DND-41 (cell line): ENCODE data around the gene COQ5.
"Not testable (repeated sequence)": the region's sequence is repeated elsewhere in the genome, so short reads cannot be mapped to it uniquely, and the experiment has no call there.

Experiments
- ATAC-seq: fragments of 200-7000 bp; cut with Tn5 transposase; 3 replicates; pipeline ENCODE4 v1.9.1; 2021; ENCODE audit warnings: low read depth; ENCODE audit not compliant: insufficient read depth
- DNase-seq: peaks from one replicate; pipeline ENCODE4 v3.0.0-alpha.2; 2020
- H2AFZ ChIP-seq: 2 replicates; pipeline ENCODE4 v1.6.0; 2012; ENCODE audit warnings: low read depth, low read length
- H3K27ac ChIP-seq: 2 replicates; pipeline ENCODE4 v1.5.1; 2012; ENCODE audit warnings: low read length, inconsistent platforms
- H3K27me3 ChIP-seq: fragments of 200-600 bp; sonication (generic); 2 replicates; pipeline ENCODE4 v1.6.0; 2012; ENCODE audit warnings: low read length, mild to moderate bottlenecking, inconsistent platforms; ENCODE audit not compliant: insufficient read depth, poor library complexity
- H3K36me3 ChIP-seq: 2 replicates; pipeline ENCODE4 v1.5.1; 2012; ENCODE audit warnings: low read length, inconsistent platforms; ENCODE audit not compliant: insufficient read depth
- H3K4me1 ChIP-seq: 2 replicates; pipeline ENCODE4 v1.5.1; 2012; ENCODE audit warnings: mild to moderate bottlenecking, low read length; ENCODE audit not compliant: insufficient read depth
- H3K4me2 ChIP-seq: 2 replicates; pipeline ENCODE4 v1.6.0; 2012; ENCODE audit warnings: mild to moderate bottlenecking, moderate library complexity, low read length, inconsistent platforms; ENCODE audit not compliant: insufficient read depth
- H3K4me3 ChIP-seq, 2 experiments: fragments of 200-600 bp in 1 of 2; shearing (Covaris generic) in 1 of 2; 2 replicates each; pipeline ENCODE4 v1.5.1; 2012 to 2016; ENCODE audit warnings: inconsistent platforms in 2 of 2, low read length in 2 of 2, mild to moderate bottlenecking in 2 of 2, low read depth in 1 of 2, moderate library complexity in 1 of 2
- H3K79me2 ChIP-seq: 2 replicates; pipeline ENCODE4 v1.6.0; 2012; ENCODE audit warnings: low read length, inconsistent platforms; ENCODE audit not compliant: insufficient read depth
- H3K9ac ChIP-seq: 2 replicates; pipeline ENCODE4 v1.6.0; 2012; ENCODE audit warnings: low read depth, mild to moderate bottlenecking, inconsistent platforms, low read length, moderate library complexity
- H3K9me3 ChIP-seq: 2 replicates; pipeline ENCODE4 v1.5.1; 2012; ENCODE audit warnings: low read length, moderate library complexity, mild to moderate bottlenecking, inconsistent platforms; ENCODE audit not compliant: insufficient read depth, severe bottlenecking
- H4K20me1 ChIP-seq: 2 replicates; pipeline ENCODE4 v1.6.0; 2012; ENCODE audit warnings: low read length; ENCODE audit not compliant: insufficient read depth
- EZH2 ChIP-seq: IDR thresholded peaks from 3 replicates; pipeline ENCODE4 v1.6.1; 2012; ENCODE audit warnings: borderline replicate concordance, low read depth, mild to moderate bottlenecking, moderate library complexity, low read length, inconsistent platforms; ENCODE audit not compliant: severe bottlenecking
- TF ChIP-seq, protein P1 (sequence below): IDR thresholded peaks from 2 replicates; pipeline ENCODE4 v1.5.1; 2012; ENCODE audit warnings: borderline replicate concordance, low read length, moderate library complexity, mild to moderate bottlenecking; ENCODE audit not compliant: poor library complexity, severe bottlenecking; ENCODE audit errors: extremely low read depth

COQ5 gene

DNA sequence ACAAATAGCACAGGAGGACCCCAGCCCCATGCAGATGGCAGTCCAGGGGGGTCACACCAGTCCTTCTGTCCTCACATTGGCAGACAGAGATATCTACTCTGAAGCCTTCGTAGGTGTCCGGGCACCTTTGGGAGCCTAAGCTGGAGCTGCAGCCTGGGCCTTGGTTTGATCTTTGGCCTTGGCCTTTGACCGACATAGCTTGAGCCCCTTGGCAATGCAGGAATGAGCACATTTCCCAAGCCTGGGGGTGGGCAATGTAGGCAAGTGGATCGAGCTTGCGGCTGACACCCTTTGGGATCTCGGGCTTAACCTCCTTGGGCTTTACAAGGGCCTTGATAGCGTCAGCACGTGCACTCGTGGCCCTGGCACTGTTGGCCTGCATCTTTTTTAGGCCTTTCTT is 6.4 kb downstream of the COQ5 start:
- TF ChIP-seq EZH2 = no peak
- TF ChIP-seq, protein P1, sequence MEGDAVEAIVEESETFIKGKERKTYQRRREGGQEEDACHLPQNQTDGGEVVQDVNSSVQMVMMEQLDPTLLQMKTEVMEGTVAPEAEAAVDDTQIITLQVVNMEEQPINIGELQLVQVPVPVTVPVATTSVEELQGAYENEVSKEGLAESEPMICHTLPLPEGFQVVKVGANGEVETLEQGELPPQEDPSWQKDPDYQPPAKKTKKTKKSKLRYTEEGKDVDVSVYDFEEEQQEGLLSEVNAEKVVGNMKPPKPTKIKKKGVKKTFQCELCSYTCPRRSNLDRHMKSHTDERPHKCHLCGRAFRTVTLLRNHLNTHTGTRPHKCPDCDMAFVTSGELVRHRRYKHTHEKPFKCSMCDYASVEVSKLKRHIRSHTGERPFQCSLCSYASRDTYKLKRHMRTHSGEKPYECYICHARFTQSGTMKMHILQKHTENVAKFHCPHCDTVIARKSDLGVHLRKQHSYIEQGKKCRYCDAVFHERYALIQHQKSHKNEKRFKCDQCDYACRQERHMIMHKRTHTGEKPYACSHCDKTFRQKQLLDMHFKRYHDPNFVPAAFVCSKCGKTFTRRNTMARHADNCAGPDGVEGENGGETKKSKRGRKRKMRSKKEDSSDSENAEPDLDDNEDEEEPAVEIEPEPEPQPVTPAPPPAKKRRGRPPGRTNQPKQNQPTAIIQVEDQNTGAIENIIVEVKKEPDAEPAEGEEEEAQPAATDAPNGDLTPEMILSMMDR = no peak
- no peak for DNase-seq
- H4K20me1 ChIP-seq = no peaks in the 10 kb centered on the region
- ATAC-seq = no peak
- no peak overlapping the region for H3K27ac ChIP-seq
- no peaks in the 10 kb centered on the region for H3K27me3 ChIP-seq
- peaks cover 3% of the 10 kb centered on the region; the same call in 1 of the 2 replicates for H3K79me2 ChIP-seq
- H2AFZ ChIP-seq = no peak overlapping the region
- H3K4me2 ChIP-seq = no peak overlapping the region
- no peaks in the 10 kb centered on the region for H3K9me3 ChIP-seq
- H3K36me3 ChIP-seq = peaks cover 18% of the 10 kb centered on the region
- no peak overlapping the region for H3K9ac ChIP-seq
- peaks cover 4% of the 10 kb centered on the region; the same call in 1 of the 2 replicates for H3K4me1 ChIP-seq
- no peak overlapping the region for H3K4me3 ChIP-seq

DNA sequence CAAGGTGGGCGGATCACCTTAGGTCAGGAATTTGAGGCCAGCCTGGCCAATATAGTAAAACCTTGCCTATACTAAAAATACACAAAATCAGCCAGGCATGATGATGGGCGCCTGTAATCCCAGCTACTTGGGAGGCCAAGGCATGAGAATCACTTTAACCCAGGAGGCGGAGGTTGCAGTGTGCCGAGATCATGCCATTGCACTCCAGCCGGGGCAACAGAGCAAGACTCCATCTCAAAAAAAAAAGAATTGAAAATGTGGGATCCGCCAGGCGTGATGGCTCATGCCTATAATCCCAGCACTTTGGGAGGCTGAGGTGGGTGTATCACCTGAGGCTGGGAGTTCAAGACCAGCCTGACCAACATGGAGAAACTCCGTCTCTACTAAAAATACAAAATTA is 9.6 kb downstream of the COQ5 start:
- H3K27ac ChIP-seq, H3K79me2 ChIP-seq, ATAC-seq, H4K20me1 ChIP-seq, H3K9me3 ChIP-seq, H3K4me3 ChIP-seq, H3K9ac ChIP-seq, H3K27me3 ChIP-seq, DNase-seq, H3K4me1 ChIP-seq, H3K4me2 ChIP-seq, H2AFZ ChIP-seq: not testable (repeated sequence)
- peaks cover 42% of the 10 kb centered on the region for H3K36me3 ChIP-seq

DNA sequence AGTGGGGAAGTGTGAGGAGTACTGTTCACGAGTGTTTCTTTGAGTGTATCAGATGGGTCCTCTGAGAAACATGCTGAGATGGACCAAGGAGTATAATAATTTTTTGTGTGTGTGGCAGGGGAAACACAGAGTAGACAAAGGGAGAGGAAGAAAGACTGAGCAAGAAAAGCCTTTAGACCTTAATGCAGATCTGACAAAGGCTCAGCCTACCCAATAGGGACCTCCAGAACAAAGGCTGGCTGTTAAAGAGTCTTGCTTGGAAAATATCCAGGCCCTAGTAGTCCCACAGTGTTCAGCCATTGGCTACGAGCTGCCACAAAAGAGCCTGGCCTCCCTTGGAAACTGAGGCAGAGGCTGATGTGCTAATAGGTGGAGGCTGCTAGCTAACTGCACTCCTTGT is 13.5 kb downstream of the COQ5 start:
- Histone ChIP-seq H3K4me2 (no peak overlapping the region), H4K20me1 (no peaks in the 10 kb centered on the region), H3K4me3 (no peak overlapping the region), H3K27ac (no peak overlapping the region), H3K9me3 (no peaks in the 10 kb centered on the region), H3K4me1 (no peaks in the 10 kb centered on the region), H2AFZ (no peak overlapping the region), H3K36me3 (peaks cover 50% of the 10 kb centered on the region), H3K27me3 (no peaks in the 10 kb centered on the region), H3K9ac (no peak overlapping the region), H3K79me2 (no peaks in the 10 kb centered on the region)
- ATAC-seq (no peak), DNase-seq (no peak)
- TF ChIP-seq EZH2 = no peak
- TF ChIP-seq, protein P1 = no peak

DNA sequence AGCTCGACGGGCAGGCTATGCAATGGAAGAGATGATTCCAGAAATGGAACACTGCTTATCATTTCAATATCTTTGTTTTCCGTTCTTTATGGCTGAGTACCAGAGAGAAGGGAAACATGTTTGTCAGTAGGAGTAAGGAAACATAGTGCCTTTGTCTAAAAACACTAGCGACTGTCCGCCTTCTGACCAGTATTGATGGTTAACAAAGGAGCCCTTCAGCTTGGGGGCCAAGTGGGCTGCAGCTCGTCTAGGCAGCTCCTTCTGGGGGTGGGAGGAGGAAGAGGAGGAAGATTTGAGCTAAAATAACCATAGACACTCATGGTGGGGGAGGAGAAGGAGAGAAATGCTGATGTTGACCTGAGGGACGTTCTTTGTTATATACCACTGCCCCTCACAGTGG is 15.0 kb downstream of the COQ5 start:
- Histone ChIP-seq H2AFZ (no peak overlapping the region), H3K27me3 (no peaks in the 10 kb centered on the region), H3K9me3 (no peaks in the 10 kb centered on the region), H3K4me2 (no peak overlapping the region), H4K20me1 (no peaks in the 10 kb centered on the region), H3K27ac (no peak overlapping the region), H3K4me1 (no peaks in the 10 kb centered on the region), H3K9ac (no peak overlapping the region), H3K36me3 (peaks cover 55% of the 10 kb centered on the region), H3K4me3 (no peak overlapping the region), H3K79me2 (no peaks in the 10 kb centered on the region)
- DNase-seq = no peak
- ATAC-seq = no peak
- no peak for TF ChIP-seq EZH2
- TF ChIP-seq, protein P1 = no peak
